Kidney (tissue), 14 donors: ENCODE results near the gene SVBP. TPM values are rescaled to one million over a fixed set of nuclear protein-coding genes. Genes with fewer than 3 reads are reported as not detected.

Experiments used
- DNase-seq, 5 donors: peaks; one replicate each; pipeline ENCODE4 v3.0.0-alpha.2; 2013 to 2020
- FAIRE-seq: peaks from 2 replicates; lab custom pipeline; 2012; peaks lifted over from hg19 to GRCh38; lab: Jason Lieb, UNC
- H3K27ac ChIP-seq, 2 donors: one replicate each; pipeline ENCODE4 v1.7.0; 2013; ENCODE audit warnings: low read depth in 2 of 2, low read length in 2 of 2, inconsistent platforms in 1 of 2
- H3K27me3 ChIP-seq: one replicate; pipeline ENCODE4 v1.7.1; 2013; ENCODE audit warnings: low read length, inconsistent platforms; ENCODE audit not compliant: control insufficient read depth, insufficient read depth
- H3K36me3 ChIP-seq, 3 donors: one replicate each; pipeline versions ENCODE4 v1.7.0 to v1.7.1; 2013; ENCODE audit warnings: low read length in 3 of 3, control low read depth in 1 of 3, inconsistent platforms in 1 of 3; ENCODE audit not compliant: insufficient read depth in 3 of 3, control insufficient read depth in 2 of 3
- H3K4me1 ChIP-seq, 3 donors: one replicate each; pipeline versions ENCODE4 v1.7.0 to v1.7.1; 2013; ENCODE audit warnings: low read length in 3 of 3, inconsistent platforms in 1 of 3, low read depth in 1 of 3; ENCODE audit not compliant: control insufficient read depth in 2 of 3, insufficient read depth in 2 of 3
- H3K4me3 ChIP-seq, 3 donors: one replicate each; pipeline versions ENCODE4 v1.7.0 to v1.8.1; 2013; ENCODE audit warnings: low read length in 3 of 3, control low read depth in 1 of 3, inconsistent platforms in 1 of 3
- H3K9ac ChIP-seq, 3 donors: one replicate each; pipeline versions ENCODE4 v1.7.0 to v1.7.1; 2013; ENCODE audit warnings: low read length in 3 of 3, control low read depth in 1 of 3, inconsistent platforms in 1 of 3
- H3K9me3 ChIP-seq, 3 donors: one replicate each; pipeline versions ENCODE4 v1.7.0 to v1.7.1; 2013; ENCODE audit warnings: low read length in 3 of 3, control low read depth in 1 of 3, inconsistent platforms in 1 of 3; ENCODE audit not compliant: control insufficient read depth in 2 of 3, insufficient read depth in 1 of 3
- intact Hi-C: fragments of 100-400 bp; cut with DNase I; formaldehyde crosslinking; loops from one replicate; pipeline ENCODE4 v1.11.1; 2022
- polyA plus RNA-seq: library from polyadenylated mRNA; stranded (reverse); fragments of 350-450 nt; fragmentation: Illumina TruSeq; extraction: RNeasy Lipid Tissue Mini Kit (QIAGEN cat#74804); gene quantifications from one replicate; pipeline ENCODE4 v1.2.3, GENCODE V29; 2014; ENCODE audit warnings: low read depth, low replicate concordance; ENCODE audit not compliant: insufficient read depth
- total RNA-seq: library from RNA; stranded (reverse); fragmentation: NEBNext Ultra II Directional; extraction: Animal tissue kit (Norgen Biotek cat#: 25700); gene quantifications from one replicate; pipeline ENCODE4 v1.2.1, GENCODE V29; 2021
- TF ChIP-seq, protein P1 (sequence below): IDR thresholded peaks from 3 replicates; pipeline ENCODE4 v1.5.1; 2012; ENCODE audit warnings: mild to moderate bottlenecking, moderate library complexity, borderline replicate concordance; ENCODE audit not compliant: insufficient read depth; ENCODE audit errors: extremely low read depth
- donor health status: control.
- donor health status: control.
- donor health status: control.
- donor health status: control.
- donor health status: control.
- donor health status: DM: yes; HTN: yes; CAD: no.
- donor health status: Normal renal cell carcinoma (clear cell type).

SVBP gene
- total and polyA plus RNA-seq, 2 donors from 2014 or later, result 15.5 to 36.8 TPM

DNA sequence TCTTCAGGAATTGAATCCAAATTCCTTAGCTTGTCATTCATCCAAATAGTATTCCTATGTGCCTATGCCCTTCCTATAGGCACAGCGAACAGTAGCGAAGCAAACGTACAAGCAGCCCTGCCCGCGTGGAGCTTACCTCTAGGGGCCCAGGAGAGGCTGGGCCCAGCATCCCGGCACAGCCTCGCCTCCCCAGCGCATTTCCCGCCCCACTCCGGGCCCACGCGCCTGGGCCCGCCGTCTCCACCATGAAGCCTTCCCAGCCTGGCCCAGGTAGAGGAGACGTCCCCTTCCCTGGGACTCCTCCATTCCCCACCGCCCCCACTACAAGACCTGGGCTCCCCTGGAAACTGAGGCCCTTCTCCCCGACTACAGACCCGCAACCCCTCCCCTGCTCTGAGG is 32.7 kb downstream of the SVBP start:
- DNase-seq (no peak), FAIRE-seq (no peak)
- no peak overlapping the region for H3K27ac ChIP-seq
- no peak overlapping the region for H3K4me3 ChIP-seq
- H3K9me3 ChIP-seq, result no peaks in the 10 kb centered on the region
- peaks cover 0 to 8% (median 0%) of the 10 kb centered on the region in 3 donors for H3K36me3 ChIP-seq
- intact Hi-C loops, result no loop called here
- H3K27me3 ChIP-seq, result no peaks in the 10 kb centered on the region
- H3K4me1 ChIP-seq, result peaks cover 0 to 8% (median 3%) of the 10 kb centered on the region in 3 donors
- H3K9ac ChIP-seq, result no peak overlapping the region
- TF ChIP-seq, protein P1, sequence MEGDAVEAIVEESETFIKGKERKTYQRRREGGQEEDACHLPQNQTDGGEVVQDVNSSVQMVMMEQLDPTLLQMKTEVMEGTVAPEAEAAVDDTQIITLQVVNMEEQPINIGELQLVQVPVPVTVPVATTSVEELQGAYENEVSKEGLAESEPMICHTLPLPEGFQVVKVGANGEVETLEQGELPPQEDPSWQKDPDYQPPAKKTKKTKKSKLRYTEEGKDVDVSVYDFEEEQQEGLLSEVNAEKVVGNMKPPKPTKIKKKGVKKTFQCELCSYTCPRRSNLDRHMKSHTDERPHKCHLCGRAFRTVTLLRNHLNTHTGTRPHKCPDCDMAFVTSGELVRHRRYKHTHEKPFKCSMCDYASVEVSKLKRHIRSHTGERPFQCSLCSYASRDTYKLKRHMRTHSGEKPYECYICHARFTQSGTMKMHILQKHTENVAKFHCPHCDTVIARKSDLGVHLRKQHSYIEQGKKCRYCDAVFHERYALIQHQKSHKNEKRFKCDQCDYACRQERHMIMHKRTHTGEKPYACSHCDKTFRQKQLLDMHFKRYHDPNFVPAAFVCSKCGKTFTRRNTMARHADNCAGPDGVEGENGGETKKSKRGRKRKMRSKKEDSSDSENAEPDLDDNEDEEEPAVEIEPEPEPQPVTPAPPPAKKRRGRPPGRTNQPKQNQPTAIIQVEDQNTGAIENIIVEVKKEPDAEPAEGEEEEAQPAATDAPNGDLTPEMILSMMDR, result no peak

DNA sequence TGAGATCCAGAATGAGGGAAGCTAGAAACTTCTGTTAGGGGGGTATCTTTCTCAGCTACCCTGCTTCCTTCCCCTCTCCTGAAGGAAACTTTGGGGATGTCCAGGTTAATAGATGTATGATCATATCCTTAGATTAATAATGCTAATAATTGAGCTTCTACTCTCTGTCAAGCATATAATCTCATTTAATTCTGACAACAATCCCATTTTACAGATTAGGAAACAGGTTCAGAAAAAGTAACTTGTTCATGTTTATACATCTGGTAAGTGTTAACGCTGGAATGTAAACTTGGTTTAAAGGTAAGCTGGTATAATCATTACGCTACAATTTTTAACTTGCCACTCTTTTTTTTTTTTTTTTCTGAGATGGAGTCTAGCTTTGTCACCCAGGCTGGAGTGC is 34.1 kb downstream of the SVBP start:
- TF ChIP-seq, protein P1, result no peak
- H3K9me3 ChIP-seq, result no peaks in the 10 kb centered on the region
- DNase-seq (no peak), FAIRE-seq (no peak)
- no peak overlapping the region for H3K27ac ChIP-seq
- peaks cover 0 to 8% (median 3%) of the 10 kb centered on the region in 3 donors for H3K4me1 ChIP-seq
- H3K36me3 ChIP-seq, result peaks cover 0 to 9% (median 0%) of the 10 kb centered on the region in 3 donors
- intact Hi-C loops, result no loop called here
- no peaks in the 10 kb centered on the region for H3K27me3 ChIP-seq
- no peak overlapping the region for H3K4me3 ChIP-seq
- H3K9ac ChIP-seq, result no peak overlapping the region

DNA sequence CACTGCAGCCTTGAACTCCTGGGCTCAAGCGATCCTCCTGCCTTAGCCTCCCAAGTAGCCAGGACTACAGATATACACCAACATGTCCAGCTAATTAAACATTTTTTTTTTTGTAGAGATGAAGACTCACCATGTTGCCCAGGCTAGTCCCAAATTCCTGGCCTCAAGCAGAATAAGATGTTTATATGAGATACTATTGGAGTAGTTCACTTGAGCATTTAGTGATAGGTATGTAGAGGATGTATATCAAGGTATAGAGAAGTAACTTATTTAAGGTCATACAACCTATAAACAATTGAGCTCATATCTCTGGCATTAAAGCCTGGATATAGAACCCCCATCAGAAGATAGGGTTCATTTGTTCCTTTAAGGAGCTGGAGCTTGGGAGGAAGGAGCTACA is 37.0 kb downstream of the SVBP start:
- DNase-seq, result no peak
- Histone ChIP-seq H3K4me1 (peaks cover 0 to 4% (median 0%) of the 10 kb centered on the region in 3 donors), H3K4me3 (no peak overlapping the region), H3K9me3 (no peaks in the 10 kb centered on the region), H3K9ac (no peak overlapping the region), H3K36me3 (peaks cover 2 to 22% (median 8%) of the 10 kb centered on the region in 3 donors), H3K27ac (no peak overlapping the region), H3K27me3 (no peaks in the 10 kb centered on the region)
- intact Hi-C loops, result no loop called here
- no peak for FAIRE-seq
- TF ChIP-seq, protein P1, result no peak

DNA sequence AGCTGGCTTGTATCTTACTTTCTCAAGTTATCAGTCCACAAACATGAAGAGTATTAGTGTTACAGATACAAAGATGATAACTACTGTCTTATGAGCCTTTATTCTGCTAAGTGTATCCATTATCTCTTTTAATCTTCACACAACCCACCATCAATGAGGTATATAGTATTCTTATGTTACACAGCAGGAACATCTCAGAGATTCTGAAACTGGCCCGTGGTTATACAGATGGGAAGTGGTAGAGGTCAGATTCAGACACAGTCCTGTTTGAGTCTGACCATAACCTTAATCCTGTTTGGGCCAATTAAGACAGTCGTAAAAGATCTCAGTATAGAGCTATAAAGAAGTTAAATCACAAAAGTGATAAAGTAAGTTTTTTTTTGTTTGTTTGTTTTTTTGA is 37.5 kb downstream of the SVBP start:
- TF ChIP-seq, protein P1, result no peak
- DNase-seq (no peak), FAIRE-seq (no peak)
- Histone ChIP-seq H3K36me3 (peaks cover 2 to 27% (median 12%) of the 10 kb centered on the region in 3 donors), H3K4me1 (peaks cover 0 to under 1% (median 0%) of the 10 kb centered on the region in 3 donors), H3K9me3 (no peaks in the 10 kb centered on the region), H3K27me3 (no peaks in the 10 kb centered on the region), H3K4me3 (no peak overlapping the region), H3K27ac (no peak overlapping the region), H3K9ac (no peak overlapping the region)
- intact Hi-C loops, result no loop called here
